Gastroesophageal sphincter (tissue), 3 donors: ENCODE measurements around the gene SPINDOC.

Source experiments
- POLR2A ChIP-seq, 2 donors: fragments of 450-650 bp; IDR thresholded peaks; one replicate each; pipeline ENCODE4 v1.6.1; 2017; ENCODE audit warnings: antibody characterized with exemption in 2 of 2, mild to moderate bottlenecking in 2 of 2, moderate library complexity in 1 of 2
- TF ChIP-seq, protein P1 (sequence below), 4 experiments: fragments of 200-600 bp in 2 of 4; fragments of 450-650 bp in 2 of 4; sonication (generic) in 1 of 4; IDR thresholded peaks; one replicate each; pipeline ENCODE4 v1.5.1; 2017 to 2019; ENCODE audit warnings: antibody characterized with exemption in 4 of 4, mild to moderate bottlenecking in 2 of 4, moderate library complexity in 2 of 4

DNA sequence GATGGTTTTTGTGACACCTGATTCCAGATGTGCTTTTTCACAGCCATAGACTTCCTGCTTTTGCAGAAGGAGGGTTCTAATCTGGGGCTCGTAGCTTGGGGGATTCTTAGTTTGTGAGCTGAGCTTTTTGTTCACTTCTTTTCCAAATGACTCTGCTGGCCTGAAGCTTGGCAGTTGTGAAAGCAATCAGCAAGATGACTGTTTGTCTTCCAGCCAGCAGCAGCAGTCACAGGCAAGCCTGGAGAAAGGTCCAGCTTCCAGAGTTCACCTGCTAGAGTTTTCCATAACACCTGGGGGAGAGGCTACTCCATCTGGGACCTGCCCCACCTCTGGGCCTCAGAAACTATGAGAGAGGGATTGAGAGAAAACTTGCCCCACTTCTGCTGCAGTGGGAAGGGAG, 29.8 kb downstream of the SPINDOC start:
- TF ChIP-seq POLR2A (IDR thresholded peaks at IDR 0.05): no peak
- TF ChIP-seq, protein P1, sequence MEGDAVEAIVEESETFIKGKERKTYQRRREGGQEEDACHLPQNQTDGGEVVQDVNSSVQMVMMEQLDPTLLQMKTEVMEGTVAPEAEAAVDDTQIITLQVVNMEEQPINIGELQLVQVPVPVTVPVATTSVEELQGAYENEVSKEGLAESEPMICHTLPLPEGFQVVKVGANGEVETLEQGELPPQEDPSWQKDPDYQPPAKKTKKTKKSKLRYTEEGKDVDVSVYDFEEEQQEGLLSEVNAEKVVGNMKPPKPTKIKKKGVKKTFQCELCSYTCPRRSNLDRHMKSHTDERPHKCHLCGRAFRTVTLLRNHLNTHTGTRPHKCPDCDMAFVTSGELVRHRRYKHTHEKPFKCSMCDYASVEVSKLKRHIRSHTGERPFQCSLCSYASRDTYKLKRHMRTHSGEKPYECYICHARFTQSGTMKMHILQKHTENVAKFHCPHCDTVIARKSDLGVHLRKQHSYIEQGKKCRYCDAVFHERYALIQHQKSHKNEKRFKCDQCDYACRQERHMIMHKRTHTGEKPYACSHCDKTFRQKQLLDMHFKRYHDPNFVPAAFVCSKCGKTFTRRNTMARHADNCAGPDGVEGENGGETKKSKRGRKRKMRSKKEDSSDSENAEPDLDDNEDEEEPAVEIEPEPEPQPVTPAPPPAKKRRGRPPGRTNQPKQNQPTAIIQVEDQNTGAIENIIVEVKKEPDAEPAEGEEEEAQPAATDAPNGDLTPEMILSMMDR (IDR thresholded peaks at IDR 0.05): no peak
